Stimulated activated naive CD4-positive, alpha-beta T cell treated with Interleukin-2 at 50 U/mL for 16 hours (primary cell): ENCODE results near the gene SIVA1.
"Not testable (repeated sequence)": the region's sequence is repeated elsewhere in the genome, so short reads cannot be mapped to it uniquely, and the experiment has no call there.

Source experiments
- DNase-seq: peaks from one replicate; lab custom pipeline; 2025; lab: John Stamatoyannopoulos, UW

Gene SIVA1

DNA sequence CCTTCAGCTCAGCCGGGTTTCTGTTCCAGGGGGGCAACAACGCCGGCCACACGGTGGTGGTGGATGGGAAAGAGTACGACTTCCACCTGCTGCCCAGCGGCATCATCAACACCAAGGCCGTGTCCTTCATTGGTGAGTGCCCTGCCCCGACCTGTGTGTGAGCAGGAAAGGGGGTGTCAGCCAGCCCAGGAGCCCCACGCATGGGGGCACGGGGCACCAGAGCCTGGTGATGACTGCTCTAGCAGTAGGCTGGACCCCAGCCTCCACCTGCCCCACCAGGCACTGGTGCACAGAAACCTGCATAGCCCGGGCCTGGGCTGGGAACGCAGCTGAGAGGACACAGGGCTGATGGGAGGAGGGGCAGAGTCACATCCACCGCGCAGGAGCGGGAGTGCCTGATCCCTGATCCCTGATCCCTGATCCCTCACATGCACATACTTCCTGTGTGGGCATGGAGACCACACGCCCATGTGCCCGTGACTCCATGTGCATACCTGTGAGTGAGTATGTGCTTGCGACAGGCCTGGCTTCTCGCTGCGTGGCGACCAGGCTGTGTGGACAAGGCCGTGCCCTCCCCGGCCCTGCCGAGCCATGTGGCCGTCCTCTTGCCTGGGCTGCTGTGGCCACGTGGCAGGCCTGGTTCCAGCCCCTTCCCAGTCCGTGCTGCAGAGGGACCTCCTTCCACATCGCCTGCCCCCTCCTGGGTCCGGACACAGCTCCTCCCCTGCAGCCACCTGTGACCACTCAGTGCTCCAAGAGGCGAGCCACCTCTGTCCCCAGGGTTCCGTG, 17.8 kb upstream of the SIVA1 start:
- DNase-seq = no peak

DNA sequence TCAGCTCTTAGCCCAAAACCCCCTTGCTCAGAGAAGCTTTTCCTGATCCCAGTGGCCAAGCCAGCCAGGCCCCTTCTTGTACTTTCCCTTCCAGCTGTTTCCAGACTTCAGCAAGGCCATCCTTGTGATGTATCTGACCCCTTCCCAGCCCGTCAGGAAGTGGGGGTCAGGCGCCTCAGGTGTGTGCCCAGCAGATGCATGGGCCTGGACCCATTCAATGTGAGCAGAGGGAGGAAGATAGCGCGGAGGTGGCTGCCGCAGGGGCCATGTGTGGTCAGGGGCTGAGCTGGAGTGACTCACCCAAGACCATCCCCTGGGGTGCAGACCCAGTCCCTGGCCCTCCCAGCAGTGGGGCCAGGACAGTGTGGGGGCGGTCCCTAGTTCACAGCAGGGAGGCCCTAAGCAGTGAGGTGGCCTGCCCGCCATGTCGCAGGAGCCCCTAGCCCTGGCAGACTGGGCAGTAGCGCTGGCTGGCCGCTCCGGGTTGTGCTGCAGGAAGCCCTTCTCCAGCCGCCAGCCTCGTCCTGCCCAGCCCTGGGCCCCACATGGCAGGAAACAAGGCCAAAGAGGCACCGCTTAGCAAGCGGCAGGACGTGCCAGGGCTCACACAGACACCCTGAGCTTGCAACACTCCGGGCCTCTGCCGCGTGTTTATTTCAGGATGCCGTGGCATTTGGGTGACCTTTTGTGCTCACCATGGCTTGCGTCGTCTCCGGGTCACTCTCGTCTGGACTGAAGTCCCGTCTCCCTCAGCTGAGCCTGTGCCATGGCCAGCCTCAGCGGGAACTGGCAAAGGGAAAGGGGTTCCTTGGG, 16.9 kb upstream of the SIVA1 start:
- no peak for DNase-seq

DNA sequence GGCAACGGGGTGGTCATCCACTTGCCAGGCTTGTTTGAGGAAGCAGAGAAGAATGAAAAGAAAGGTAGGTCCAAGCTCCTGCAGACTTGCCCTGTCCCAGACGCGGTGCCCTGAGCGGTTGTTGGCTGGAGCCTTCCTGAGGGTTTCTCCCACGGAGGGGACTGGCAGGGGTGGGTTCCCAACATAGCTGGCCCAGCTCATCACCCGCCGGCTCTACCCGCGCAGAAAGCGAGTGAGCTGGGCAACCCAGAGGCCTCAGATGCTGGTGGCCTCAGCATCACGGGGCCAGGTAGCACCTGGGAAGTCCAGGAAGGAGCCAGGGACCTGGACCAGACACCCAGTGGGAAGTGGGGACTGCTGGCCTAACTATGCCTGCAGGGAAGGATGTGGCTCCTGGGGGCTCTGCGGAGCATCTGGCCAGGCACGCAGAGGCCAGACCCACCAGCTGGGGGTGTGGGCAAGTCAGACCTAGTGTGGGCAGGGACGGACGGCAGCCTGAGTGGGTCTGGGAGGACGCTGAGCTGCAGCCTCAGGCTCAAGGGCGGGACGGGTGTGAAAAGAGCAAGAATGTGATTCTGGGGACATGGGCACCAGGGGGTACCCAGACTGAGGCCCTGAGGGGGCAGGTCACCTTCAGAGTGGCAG, 14.4 kb upstream of the SIVA1 start:
- no peak for DNase-seq

DNA sequence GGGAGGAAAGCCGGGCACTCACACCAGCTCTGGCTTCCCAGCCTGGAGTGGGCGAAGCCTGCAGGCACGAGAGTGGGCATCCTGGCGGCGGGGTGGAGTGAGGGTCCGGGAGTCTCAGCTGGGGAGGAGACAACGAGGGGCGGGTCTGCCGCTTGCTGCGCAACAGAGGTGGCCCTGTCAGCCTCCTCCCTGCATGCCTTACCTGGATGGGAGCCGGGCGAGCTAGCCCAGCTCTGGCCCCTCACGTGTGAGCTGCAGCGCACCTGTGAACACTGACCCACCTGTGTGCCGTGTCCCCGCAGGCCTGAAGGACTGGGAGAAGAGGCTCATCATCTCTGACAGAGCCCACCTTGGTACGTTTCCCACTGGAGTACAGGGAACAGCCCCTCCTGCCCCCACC, 13.9 kb upstream of the SIVA1 start:
- DNase-seq = no peak

DNA sequence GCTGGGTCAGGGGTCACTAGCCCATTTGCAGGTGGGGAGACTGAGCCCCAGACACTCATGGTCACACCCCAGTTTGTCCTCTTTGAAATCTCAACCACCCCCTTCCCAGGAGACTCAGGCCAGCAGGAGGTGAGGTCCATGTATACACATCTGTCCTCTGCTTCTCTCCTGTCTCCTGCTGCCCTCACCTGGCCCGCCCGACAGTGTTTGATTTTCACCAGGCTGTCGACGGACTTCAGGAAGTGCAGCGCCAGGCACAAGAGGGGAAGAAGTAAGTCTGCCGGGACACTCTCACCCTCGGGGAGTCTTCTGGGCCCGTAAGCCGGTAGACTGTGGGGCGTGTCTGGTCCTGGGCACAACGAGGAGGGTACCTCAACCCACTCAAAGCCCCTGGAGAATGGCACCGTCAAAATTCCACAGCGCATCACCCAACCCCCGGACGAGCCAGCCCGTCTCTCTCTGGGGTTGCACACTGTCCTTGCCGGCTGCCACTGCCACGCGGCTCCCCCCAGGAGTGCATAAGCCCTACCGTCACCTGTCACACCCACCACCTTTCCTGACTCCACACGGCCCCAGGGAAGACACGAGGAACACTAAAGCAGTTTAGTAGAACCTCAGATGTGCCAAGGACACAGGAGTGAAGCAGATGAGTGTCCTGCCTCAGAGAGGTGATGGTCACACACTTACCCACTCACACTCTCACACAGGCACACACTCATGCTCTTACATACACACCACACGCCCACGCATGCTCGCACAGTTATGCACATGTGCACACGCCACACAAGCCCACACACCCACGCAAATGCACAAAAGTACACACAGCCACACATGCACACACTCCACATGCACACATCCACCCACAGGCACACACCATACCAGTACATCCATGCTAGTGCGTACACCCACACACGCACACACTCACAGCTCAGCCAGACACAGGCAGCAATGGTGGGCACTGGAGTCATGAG, 13.1 kb upstream of the SIVA1 start:
- no peak for DNase-seq

DNA sequence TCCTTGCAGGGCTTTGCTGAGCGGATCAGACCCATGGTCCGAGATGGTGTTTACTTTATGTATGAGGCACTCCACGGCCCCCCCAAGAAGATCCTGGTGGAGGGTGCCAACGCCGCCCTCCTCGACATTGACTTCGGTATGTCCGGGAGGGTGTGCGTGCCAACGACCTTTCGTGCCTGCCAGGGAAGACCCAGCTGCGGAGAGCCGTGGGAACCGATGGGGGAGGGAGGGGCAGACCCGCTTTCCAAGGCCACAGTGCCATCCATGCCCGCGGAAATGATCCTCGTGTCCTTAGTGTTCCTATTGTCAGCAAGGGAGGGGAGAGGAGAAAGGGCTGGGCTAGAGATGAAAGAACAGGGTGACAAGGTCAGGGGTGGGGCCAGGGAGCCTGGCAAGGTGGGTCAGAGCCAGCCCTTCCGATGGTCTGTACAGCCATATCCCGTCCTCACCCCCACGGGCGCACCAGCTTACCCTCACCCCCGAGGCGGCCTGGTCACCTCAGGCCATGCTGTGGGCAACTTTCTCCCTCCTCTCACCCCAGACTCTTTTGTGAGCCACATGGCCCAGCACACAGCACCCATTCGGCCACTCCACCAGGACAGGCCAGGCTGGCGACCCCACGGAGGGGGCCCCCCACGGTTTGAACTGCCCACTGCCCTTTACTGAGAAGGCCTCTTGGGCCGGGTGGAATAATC, 11.7 kb upstream of the SIVA1 start:
- no peak for DNase-seq

DNA sequence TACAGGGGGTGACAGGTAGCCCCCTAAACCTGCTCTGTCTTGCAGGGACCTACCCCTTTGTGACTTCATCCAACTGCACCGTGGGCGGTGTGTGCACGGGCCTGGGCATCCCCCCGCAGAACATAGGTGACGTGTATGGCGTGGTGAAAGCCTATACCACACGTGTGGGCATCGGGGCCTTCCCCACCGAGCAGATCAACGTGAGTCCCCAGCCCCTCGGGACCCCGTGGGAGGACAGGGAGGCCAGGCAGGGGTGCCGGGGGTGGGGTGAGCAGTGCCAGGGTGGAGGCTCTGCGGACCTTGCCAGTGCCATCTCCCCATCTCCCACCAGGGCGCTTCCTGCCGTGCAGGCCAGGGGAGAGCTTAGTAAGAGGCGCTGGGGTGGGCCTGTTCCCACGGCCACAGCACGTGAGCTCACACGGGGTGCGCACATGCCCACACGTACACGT, 11.1 kb upstream of the SIVA1 start:
- DNase-seq = peak; percentile 10

DNA sequence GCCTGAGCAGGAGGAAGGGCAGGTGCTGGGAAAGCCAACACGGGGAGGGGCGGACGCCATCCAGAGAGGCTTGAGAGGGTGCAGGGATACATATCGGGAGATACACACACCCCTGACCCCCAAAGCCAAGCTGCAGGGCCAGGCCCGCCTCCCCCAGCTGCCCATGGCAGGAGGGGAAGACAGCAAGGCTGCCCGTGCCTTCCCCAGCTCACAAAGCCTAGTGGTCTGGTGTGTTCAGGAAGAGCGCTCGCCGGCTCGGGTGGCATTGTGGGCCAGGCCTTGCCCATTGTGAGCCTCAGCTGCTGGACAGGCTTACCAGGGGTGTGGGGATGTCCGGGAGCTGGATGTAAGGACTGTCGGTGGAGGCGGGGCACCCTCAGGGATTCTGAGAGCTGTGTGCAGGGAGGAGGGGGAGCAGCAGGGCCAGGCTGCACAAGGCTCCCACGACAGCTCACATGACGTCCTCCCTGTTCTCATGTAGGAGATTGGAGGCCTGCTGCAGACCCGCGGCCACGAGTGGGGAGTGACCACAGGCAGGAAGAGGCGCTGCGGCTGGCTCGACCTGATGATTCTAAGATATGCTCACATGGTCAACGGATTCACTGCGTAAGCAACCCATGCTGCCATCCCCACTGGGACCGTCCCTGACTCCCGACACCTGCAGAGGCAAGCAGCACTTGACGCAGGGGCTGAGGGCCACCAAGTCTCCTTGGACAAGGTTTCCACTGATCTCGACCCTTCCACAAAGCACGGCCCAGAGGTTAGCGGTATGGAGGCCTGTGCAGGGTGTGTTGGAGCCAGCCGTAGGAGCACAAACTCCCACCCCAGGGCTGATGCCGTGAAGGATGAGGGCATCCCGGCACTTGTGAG, 10.1 kb upstream of the SIVA1 start:
- no peak for DNase-seq

DNA sequence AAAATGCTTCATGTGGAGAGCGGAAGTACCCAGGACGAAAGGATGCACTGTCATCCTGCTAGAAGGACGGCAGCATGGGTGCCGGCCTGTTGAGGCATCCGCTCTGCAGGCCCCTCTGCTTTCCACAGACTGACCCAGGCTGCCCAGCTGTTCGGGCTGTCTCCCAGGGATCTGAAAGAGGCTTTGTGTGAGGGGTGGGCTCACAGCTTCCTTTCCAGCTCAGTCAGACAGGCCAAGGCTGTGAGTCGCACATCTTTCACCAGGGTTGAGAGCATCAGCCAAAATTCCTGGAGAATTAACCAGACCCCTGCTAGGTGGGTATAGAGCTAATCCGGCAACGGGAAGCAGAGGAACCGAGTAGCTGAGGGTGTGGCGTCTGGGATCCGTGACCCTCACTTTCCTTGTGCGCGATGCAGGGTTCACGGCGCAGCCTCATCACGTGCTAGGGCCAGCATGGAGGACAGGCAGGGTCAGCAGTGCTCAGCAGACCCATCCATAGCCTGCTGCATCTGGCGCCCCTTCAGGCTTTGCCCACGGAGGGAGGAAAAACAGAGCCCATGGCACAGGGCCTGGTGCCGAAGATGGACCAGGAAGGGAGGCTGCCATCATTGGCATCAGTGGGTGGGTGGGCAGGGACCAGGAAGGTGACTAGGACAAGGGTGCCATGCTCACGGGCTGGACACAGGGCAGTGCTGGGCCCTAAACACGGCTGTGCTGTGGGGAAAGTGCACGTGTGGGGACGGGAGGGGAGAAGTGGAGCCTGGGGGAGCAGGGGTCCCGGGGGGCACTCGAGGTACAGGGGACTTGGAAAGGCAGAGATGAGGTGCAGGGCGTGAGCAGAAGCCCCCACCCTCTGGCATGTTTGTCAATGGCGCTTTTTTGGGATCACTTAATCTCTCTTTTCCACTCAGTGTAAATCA, 9.2 kb upstream of the SIVA1 start:
- DNase-seq = no peak

DNA sequence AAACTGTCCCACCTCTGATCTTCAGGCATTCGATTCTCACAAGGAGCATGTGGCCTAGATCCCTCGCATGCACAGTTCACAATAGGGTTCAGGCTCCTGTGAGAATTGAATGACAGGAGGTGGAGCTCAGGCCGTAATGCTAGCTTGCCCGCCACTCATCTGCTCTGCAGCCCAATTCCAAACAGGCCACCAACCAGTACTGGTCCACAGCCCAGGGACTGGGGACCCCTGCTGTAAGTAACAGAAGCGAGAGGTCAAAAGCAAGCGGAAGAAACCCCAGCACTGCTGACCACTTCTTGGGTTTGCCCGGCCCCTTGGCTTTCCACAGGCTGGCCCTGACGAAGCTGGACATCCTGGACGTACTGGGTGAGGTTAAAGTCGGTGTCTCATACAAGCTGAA, 8.5 kb upstream of the SIVA1 start:
- no peak for DNase-seq

DNA sequence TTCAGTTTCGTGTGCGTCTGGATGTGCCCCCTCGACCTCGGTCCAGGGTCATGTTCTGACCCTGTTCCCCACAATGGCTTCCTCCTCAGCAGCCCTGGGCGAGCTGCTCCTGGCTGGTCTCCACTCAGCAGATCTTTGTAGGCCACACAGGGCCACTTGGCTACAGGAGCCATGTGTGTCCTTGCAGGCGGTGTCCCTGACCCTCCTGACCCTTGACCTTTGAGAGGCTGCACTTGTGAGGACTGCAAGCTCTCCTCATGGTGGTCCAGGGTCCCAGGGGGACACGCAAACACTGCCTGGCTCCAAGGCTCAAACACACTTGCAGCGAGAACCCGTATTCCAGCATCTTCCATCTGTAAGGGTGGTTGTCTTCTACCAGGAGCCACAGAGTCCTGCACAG, 7.5 kb upstream of the SIVA1 start:
- DNase-seq = no peak

DNA sequence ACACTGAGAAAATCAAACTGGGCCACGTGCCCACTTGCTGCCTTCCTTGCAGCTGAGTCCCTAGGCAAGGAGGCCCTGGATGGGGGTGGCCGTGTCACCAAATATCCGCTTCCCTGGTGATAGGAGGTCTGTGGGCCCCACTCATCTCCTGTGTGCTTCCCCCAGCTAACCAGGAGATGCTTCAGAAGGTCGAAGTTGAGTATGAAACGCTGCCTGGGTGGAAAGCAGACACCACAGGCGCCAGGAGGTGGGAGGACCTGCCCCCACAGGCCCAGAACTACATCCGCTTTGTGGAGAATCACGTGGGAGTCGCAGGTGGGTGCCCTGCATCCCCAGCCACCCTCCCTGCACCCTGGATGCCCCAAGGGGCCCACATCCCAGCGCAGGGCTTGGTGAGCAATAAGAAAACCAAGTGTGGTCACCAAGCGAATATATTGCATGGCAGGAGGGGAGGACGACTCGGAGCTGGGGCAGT, 6.8 kb upstream of the SIVA1 start:
- peak; percentile 54 for DNase-seq

DNA sequence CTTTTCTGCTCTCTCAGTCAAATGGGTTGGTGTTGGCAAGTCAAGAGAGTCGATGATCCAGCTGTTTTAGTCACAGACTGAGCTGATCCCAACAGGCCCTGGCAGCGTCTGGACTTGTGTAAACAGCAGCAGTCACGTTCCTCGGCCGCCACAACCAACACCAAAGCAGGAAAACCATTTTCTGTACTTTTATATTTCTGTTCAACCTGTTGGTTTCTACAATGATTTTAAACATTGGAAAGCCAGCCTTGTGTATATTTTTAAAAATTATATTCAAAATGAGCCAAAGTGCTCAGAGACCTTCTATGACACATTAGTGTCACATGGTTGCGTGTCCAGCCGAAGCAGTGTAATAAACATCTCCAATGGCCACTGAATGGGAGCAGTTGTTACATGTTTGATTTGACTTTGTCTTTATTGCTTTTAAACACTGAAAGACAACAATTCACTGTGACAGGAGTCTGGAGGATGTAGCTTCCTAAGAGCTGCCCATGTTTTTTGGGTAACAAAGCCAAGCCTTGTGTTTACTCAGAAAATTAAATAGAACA, 5.9 kb upstream of the SIVA1 start:
- no peak for DNase-seq

DNA sequence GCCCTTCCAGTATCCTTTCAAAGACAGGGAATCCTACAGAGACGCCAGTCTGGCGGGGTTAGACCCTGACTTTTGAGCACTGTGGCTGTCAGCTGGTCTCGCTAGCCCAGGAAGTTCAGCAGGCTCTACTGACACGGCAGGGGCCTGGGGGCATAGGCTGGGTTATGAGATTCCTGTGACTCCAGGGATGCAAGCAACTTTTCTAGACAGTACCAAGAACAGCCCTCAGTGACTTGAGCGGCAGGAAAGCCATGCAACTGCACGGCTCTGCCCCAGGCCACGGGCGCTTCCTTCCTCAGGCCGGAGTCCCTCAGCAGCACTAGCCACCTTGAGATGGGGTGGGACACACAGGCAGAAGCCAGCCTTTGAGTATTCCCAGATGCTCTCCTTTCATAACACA, 5.1 kb upstream of the SIVA1 start:
- DNase-seq = no peak

DNA sequence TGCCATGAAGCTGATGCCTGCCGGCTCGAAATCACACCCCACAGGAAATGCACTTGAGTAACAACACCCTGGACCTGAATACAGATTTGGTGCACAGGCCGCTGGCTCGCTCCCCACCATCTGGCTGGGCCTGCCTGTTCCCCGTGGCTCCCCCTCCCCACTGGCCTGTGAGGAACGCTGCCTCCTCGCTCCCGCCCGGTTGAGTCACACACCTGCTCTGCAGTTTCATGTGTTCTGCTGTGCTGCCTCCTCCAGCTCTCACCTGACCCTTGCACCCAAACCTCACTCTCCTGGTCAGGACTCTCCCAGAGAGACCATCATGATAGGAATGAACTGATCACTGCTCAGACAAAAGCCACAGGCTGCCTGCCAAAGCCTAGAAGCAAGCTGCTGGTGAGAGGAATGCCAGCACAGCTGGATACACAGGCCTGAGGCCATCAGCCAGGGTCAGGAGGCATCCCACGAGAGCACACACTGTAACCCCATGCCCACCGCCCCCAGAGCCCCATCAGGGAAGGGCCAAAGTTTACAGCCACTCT, 3.8 kb upstream of the SIVA1 start:
- DNase-seq = no peak

DNA sequence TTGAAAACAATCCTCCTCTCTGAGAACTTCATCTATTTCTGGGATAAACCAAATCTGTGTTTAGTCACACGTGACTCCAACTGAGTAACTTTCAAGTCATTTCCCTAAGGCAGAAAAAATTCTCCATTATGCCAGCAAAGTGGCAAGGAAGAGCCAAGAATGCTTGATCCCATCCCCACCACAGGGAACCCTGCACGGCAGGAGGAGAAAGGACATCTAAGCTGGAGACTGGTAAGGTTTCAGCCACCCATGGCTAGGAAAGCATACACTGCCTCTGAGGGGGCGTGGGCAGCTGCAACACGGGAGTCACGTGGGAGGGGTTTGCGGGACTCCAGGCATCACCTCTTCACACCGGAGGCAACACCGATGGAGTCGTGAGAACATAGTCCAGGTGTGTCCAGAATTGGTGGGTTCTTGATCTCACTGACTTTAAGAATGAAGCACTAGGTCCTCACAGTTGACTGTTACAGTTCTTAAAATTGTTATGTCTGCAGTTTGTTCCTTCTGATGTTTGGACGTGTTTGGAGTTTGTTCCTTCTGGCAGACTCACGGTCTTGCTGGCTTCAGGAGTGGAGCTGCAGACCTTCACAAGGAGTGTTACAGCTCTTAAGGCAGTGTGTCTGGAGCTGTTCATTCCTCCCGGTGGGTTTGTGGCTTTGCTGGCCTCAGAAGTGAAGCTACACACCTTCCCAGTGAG, 2.7 kb upstream of the SIVA1 start:
- DNase-seq = no peak

DNA sequence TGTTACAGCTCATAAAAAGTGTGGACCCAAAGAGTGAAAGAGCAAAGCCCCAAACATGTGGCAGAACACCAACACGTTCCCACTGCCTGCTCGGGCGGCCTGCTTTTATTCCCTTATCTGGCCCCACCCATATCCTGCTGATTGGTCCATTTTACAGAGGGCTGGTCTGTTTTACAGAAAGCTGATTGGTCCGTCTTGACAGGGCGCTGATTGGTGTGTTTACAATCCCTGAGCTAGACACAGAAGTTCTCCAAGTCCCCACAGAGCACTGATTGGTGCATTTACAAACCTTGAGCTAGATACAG, 2.2 kb upstream of the SIVA1 start:
- not testable (repeated sequence) for DNase-seq
